ENCODE data around the gene LMO7.
"Not testable (repeated sequence)": the region's sequence is repeated elsewhere in the genome, so short reads cannot be mapped to it uniquely, and the experiment has no call there.

LMO7 gene

DNA sequence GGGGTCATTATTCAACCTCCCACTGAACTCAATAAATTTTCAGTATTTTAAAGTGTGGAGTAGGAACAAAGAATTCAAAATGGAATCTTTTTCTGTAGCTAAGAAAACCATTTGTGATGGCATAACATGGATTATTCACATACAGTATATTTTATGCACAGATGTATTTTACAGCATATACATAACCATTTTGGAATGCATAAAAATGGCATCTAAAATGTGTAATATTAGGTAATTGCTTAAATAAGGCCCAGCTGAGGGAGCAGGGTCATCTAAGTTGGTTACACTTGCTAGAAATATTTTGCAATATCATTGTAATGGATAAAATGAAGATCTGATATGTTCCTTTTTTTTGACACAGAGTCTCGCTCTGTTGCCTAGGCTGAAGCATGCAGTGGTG is 146.9 kb downstream of the LMO7 start:
- no peak for DNase-seq

DNA sequence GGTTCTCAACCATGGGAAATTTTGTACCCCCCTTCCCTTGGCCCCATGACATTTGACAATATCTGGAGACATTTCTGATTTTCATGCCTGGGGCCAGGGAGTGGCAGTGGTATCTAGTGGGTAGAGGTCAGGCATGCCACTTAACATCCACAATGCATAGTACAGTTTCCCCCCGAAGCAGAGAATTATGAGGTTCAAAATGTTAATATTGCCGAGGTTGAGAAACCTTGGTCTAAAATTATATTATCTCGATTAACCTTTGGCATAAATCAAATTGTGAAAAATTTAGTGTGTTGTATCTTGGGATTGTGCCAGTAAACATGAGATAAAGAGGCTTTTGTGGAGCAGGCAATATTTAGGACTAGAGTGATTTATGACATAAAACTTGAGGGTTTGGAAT is 147.9 kb downstream of the LMO7 start:
- no peak for DNase-seq

DNA sequence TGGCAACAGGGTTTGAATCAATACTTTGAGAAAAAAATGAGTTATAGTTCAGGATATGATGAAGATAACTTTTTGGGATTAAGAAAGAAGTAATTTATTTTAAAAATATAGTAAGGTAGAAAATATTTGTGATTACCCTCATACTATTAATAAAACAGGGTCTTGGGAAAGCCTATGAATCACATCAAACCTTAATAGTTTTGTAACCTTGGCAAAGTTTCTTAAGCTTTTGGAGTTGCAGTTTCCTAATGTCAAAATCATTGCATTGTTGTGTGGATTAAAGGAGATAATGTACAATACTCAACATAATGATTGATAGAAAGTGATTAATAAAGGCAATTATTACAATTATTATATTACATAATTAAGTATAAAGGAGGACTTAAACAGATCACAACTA is 149.0 kb downstream of the LMO7 start:
- DNase-seq = no peak

GRCh38 chr13:75787249-75787928 is 151.3 kb downstream of the LMO7 start:
- no peak for DNase-seq

GRCh38 chr13:75788481-75788981 is 152.4 kb downstream of the LMO7 start:
- no peak for DNase-seq

GRCh38 chr13:75789451-75790197 is 153.5 kb downstream of the LMO7 start:
- DNase-seq = no peak

- DNase-seq = no peak
Observed at GRCh38 chr13:75790198-75790970, 154.3 kb downstream of the LMO7 start.

GRCh38 chr13:75792526-75793187 is 156.5 kb downstream of the LMO7 start:
- DNase-seq = no peak

DNA sequence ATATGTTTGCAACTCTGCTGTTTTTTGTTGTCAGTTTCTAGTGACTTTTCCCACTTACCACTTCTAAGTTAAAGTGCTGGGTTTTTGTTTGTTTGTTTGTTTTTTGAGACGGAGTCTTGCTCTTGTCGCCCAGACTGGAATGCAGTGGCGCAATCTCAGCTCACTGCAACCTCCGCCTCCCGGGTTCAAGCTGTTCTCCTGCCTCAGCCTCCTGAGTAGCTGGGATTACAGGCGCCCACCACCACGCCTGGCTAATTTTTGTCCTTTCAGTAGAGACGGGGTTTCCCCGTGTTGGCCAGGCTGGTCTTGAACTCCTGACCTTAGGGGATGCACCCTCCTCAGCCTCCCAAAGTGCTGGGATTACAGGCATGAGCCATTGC is 157.0 kb downstream of the LMO7 start:
- not testable (repeated sequence) for DNase-seq

DNA sequence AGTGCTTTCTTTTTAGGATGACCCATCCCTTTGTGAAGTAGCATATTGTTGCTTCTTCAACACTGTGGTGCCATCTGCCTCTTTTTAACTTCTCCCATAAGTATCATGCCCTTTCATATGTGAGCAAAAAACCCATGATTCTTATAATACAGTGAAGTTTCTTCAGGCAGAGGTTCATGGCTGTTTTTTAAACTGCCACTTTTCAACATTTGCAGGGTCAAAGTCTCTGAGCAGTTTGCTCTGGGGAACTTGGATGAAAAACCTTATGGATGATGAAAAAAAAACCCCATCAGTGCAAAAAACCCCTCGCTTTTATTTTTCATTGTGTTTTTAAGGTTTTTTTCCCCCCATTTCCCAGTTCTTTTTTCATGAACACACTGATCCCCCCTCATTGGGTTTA is 158.5 kb downstream of the LMO7 start:
- DNase-seq = no peak

- DNase-seq = no peak
Observed at GRCh38 chr13:75795274-75795673, 159.1 kb downstream of the LMO7 start.

DNA sequence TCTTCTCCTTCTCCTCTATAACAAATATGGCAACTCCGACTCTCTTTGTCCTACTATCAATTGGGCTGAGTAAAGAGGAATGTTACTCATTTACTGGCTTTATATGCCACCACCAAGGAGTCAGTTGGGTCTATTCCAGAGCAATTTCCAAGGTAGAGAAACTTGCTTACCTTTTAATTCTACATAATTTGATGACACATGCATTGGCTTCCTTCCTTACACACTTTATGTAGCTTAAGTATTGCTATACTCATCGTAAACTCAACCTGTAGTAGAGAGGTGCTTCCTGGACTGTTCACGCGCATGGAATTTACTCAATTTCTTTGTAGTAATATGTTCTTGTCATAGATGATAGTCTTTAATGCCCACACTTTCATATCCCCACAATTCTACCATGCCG is 160.7 kb downstream of the LMO7 start:
- no peak for DNase-seq

- no peak for DNase-seq
Observed at GRCh38 chr13:75797239-75797638, 161.1 kb downstream of the LMO7 start.

DNA sequence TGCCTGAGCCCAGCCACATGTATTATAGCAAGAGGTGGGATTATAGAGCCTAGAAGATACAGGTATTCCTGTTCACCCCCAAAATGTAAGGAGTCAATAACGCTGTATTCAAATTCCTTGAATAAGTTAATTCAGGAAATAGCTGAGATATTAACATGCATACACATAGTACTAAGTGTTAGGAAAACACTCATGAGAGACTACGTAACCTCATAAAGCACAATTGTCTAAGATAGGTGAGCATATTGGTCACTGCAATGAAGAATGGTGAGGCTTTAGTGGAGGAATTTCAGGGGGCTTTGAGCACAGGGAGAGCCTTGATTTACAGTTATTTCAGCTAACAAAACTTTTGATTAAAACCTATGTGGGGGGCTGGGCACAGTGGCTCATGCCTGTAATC is 161.6 kb downstream of the LMO7 start:
- DNase-seq = no peak

GRCh38 chr13:75798353-75799255 is 162.5 kb downstream of the LMO7 start:
- no peak for DNase-seq

GRCh38 chr13:75800545-75800944 is 164.4 kb downstream of the LMO7 start:
- no peak for DNase-seq

DNA sequence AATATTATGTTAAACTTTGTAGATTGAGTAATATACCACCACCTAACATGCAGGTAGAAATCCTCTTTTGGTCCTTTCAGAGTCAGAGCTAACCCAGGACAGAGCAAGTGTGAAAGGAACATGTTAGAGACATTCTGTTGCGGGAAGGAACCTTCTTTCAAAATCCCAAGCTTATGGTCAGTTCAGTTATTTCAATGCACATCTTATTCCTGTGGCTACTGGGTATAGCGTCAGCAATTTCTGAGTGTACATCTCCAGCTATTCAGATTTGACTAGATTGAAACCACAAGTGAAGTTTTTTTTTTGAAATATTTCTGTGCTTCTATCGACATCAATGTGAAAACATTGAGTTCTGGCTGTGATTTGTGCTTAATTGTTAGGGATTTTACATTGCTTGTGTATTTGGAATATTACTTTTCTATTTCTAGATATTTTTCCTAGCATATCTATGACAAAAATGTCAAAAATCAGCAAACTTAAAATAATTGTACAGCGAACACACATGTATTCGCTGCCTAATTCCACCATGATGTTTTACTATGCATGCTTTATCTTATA is 165.3 kb downstream of the LMO7 start:
- DNase-seq = no peak

DNA sequence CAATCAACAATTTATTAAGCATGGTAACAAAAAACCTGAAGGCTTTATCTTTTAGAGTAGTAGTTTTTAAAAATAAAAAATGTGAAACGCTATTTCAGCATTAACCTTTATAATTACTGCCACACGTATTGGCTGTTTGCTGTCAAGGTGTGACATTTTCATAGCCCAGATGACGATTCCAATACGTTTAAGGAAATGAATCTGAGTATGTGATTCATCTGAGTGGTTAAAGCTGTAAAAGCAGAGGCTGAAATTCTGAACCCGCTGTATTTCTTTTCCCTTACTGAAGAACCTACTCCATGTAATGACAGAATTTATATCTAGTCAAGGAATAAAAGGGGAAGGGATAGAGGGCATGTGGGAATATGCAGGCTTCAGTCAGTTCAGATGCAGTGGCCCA is 166.0 kb downstream of the LMO7 start:
- no peak for DNase-seq

DNA sequence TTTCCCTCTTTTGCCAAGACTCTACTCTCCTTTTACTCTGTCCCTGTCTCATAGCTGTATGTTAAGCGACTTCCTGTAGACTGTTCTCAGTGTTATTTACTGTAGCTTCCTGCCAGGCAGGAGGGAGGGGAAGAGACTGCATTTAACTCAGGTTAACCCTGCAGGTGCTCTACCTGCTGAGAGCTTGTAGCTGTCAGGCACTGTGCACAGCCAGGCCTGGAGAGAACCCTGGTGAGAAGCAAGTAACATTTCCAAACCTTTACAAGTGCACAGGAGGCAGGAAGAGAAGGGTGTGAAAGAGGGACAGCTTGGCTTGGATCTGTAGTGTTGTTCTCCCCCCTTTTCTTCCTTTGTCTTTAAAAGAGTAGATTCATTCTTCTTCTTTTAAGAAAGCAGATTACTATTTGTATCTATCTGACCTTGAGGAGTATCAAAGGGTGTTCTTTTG is 167.1 kb downstream of the LMO7 start:
- DNase-seq = no peak

DNA sequence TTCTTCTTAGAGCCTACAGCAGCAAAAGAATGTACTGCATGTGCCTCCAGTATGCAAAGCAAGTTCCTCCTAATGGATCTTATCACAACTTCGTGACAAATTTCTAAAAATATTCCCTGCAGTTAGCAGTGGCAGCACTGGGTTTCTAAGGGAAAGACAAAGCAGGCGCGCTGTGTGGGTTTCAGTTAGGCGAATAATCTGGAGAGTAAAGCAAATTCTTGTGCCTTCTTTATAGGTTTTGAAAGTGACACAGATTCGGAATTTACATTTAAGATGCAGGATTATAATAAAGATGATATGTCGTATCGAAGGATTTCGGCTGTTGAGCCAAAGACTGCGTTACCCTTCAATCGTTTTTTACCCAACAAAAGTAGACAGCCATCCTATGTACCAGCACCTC is 167.9 kb downstream of the LMO7 start:
- no peak for DNase-seq

DNA sequence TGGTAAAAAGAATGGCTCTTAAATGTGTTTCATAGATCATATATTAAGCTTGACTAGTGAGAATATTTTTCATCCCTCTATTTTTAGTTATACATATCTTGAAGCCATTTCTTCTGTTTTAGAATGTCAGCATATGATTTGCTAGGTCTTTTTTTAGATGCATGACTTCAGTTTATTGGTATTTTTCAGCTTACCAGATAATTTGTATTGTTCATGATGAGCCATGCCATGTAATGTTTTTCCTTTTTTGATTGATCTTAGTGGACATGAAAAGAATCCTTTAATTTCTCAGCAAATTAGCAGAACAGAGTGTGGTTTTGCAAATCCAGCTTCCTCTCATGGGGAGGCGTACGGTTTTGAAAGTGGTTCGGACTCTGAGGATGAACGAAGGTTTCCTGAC is 168.5 kb downstream of the LMO7 start:
- no peak for DNase-seq

- no peak for DNase-seq
Observed at GRCh38 chr13:75806117-75806516, 170.0 kb downstream of the LMO7 start.

Measured in activated CD4-positive, alpha-beta T cell treated with anti-CD3 and anti-CD28 coated beads for 1 hour (primary cell).